SH-SY5Y (cell line): Measurements from ENCODE around the gene DLX4.

Experiments used
- GATA2 ChIP-seq: IDR thresholded peaks from 2 replicates; pipeline ENCODE4 v1.6.1; 2011; ENCODE audit warnings: mild to moderate bottlenecking, low read depth, low read length
- GATA3 ChIP-seq: IDR thresholded peaks from 2 replicates; pipeline ENCODE4 v1.6.1; 2011; ENCODE audit warnings: low read depth, mild to moderate bottlenecking, low read length, moderate library complexity

GRCh38 chr17:49963309-49963625 lies 5.7 kb upstream of the DLX4 start:
- TF ChIP-seq GATA3 (no peak), GATA2 (no peak)
